ENCODE data around the gene CCNYL1.

The CCNYL1 gene

DNA sequence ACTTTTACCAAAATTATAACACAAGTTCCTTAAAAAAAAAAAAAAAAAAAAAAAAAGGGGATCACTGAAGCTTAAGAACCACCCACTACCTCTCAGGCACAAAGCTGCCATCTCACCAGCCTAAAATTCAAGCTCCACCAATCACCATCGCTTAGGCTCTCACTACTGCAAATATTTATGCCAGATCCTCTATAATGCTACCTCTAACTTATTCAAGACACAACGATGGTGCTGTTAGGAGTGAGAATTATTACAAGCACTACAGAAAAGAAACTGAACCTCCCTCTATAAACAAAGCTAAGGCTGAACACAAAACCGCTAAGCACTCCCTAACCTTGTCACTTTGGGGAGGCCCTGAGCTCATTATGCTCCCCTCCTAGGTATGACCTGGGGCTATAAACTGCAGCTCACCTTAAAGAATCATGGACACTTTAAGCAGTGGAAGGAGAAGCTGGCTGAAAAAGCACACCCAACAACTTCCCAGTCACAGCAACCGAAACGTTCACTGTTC lies 54.7 kb downstream of the CCNYL1 start:
- TF ChIP-seq, protein P1, sequence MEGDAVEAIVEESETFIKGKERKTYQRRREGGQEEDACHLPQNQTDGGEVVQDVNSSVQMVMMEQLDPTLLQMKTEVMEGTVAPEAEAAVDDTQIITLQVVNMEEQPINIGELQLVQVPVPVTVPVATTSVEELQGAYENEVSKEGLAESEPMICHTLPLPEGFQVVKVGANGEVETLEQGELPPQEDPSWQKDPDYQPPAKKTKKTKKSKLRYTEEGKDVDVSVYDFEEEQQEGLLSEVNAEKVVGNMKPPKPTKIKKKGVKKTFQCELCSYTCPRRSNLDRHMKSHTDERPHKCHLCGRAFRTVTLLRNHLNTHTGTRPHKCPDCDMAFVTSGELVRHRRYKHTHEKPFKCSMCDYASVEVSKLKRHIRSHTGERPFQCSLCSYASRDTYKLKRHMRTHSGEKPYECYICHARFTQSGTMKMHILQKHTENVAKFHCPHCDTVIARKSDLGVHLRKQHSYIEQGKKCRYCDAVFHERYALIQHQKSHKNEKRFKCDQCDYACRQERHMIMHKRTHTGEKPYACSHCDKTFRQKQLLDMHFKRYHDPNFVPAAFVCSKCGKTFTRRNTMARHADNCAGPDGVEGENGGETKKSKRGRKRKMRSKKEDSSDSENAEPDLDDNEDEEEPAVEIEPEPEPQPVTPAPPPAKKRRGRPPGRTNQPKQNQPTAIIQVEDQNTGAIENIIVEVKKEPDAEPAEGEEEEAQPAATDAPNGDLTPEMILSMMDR (conservative IDR thresholded peaks at IDR 0.05; ENCODE audit: control insufficient read depth, insufficient read depth, low read depth, low read length): no peak
- no peak overlapping the region for H3K4me3 ChIP-seq (ENCODE audit: control insufficient read depth, low read depth, low read length)
- no peak for DNase-seq (ENCODE audit: low read depth)

DNA sequence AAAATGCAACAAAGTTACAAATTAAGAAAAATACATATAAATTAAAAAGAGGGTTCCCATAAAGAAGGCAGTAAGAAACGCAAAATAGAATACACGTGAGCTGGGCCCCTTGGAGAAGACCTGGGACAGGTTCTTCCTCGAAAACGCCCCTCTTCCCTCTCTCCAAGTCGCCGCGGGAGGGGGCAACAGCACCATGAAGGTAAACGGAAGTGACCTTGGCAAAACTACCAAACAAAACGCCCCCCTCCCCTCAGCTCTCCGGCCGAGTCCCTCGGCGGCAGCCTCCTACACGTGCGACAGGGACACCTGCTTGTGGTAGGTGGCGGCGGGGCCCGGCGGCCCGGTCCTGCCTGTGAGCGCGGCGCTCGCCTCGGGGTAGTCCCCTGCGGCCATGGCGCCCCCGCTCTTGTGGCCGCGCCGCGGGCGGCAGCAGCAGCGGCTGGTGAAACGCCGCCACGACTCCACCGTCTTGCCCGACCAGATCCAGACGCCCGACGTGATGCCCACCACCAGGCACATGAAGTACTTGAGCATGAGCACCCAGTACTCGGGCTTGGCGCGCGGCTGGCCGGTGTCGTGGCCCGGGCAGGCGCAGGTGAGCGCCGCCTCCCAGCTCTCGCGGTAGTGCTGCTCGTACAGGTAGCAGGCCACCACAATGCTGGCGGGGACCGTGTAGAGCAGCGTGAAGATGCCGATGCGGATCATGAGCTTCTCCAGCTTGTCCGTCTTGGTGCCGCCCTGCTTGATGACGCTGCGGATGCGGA lies 55.4 kb downstream of the CCNYL1 start:
- no peak for DNase-seq (ENCODE audit: low read depth)
- H3K4me3 ChIP-seq (ENCODE audit: control insufficient read depth, low read depth, low read length): no peak overlapping the region

DNA sequence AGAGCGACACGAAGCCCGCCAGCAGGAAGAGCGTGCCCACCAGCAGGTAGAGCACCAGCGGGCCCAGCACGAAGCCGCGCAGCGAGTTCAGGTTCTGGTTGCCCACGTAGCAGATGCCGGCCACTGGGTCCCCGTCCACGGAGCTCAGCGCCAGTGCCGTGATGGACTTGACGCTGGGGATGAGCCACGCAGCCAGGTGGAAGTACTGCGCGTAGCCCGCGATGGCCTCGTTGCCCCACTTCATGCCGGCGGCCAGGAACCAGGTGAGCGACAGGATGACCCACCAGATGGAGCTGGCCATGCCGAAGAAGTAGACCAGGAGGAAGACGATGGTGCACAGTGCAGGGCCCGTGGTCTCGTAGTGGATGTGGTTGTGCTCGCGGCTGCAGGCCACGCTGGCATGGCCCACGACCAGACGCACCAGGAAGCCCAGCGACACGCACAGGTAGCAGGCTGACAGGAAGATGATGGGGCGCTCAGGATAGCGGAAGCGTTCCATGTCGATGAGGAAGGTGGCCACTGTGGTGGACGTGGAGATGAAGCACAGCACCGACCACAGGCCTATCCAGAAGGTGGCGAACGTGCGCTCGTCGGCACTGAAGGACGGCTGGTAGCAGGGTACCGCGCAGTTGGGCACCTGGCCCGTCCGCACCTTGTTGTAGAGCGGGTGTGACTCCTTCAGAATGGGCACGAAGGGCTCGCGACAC lies 56.2 kb downstream of the CCNYL1 start:
- H3K4me3 ChIP-seq (ENCODE audit: control insufficient read depth, low read depth, low read length): no peak overlapping the region
- TF ChIP-seq, protein P1 (conservative IDR thresholded peaks at IDR 0.05; ENCODE audit: control insufficient read depth, insufficient read depth, low read depth, low read length): peak; percentile 2
- DNase-seq (ENCODE audit: low read depth): peak; percentile 10

More for the DNA sequence above, 55.4 kb downstream of the CCNYL1 start:
- TF ChIP-seq, protein P1 (conservative IDR thresholded peaks at IDR 0.05; ENCODE audit: control insufficient read depth, insufficient read depth, low read depth, low read length): no peak

DNA sequence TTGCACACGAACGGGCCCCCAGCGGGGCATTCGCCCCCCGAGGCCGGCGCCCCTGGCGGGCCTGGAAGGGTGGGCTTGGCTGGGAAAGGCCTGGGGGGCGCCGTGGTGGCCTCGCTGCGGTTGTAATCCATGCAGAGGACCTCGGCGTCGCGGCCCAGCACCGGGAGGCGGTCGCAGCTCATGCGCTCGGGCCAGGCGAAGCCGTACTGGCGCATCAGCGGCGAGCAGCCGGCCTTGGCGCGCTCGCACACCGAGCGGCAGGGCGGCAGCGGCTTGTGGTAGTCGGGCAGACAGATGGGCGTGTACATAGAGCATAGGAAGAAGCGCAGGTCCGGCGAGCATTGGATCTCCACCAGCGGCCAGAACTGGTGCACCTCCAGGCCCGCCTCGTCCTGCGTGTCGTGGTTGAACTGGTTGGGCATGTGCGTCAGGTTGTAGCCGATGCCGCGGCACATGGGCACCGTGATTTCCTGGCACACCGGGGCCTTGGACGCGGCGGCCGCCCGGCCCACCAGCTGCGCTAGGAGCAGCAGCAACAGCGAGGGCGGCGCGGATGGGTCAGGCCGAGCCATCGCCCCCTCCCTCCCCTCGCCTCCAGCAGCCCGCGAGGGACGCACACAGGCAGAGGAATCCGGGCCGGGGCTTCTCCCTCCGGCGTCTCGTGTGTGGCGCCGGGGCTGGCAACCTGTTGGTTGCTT lies 56.9 kb downstream of the CCNYL1 start:
- peak; percentile 39 for DNase-seq (ENCODE audit: low read depth)
- peak overlapping the region; percentile 66 for H3K4me3 ChIP-seq (ENCODE audit: control insufficient read depth, low read depth, low read length)
- TF ChIP-seq, protein P1 (conservative IDR thresholded peaks at IDR 0.05; ENCODE audit: control insufficient read depth, insufficient read depth, low read depth, low read length): no peak

DNA sequence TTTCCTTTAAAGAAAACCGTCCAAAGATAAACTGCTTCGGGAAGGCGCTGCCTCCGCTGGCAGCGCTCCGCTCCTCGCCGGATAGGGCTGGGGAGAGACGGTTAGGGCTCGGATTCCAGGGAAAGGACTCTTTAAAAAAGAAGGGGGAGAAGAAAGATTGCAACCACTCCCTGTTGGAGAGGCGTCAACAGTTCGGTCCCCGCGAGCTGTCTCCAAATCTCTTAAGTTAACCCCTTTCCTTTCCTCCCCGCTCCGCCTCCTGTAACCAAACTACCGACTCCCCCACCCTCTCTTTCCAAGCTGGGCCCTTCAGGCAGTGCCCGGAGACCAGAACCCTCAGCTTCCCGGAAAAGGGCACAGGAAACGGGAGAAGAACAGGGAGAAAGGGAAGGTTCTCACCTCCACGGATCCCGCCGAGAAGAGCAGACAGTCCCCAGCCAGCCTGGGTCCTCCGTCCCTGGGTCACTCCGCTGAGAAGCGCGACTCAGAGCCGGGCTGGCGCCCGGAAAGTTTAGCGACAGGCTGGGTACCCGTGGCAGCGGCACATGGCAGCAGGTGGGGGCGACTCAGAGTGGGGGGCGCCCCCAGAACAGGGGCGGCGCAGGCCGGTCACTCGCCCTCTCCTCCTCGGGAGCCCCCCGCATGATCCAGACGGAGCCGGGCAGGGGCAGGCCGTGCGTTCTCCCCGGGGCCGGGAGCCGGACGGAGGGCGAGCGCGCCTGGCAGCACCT lies 57.6 kb downstream of the CCNYL1 start:
- TF ChIP-seq, protein P1 (conservative IDR thresholded peaks at IDR 0.05; ENCODE audit: control insufficient read depth, insufficient read depth, low read depth, low read length): no peak
- peak; percentile 22 for DNase-seq (ENCODE audit: low read depth)
- H3K4me3 ChIP-seq (ENCODE audit: control insufficient read depth, low read depth, low read length): peak overlapping the region; percentile 66
